Vagina (tissue), 2 donors: ENCODE measurements around the gene LY6G6C. TPM values are rescaled to one million over a fixed set of nuclear protein-coding genes. Genes with fewer than 3 reads are reported as not detected.

Experiments
- DNase-seq, 2 donors: peaks; one replicate each; pipeline ENCODE4 v3.0.0-alpha.2; 2017; ENCODE audit errors: extremely low spot score in 2 of 2
- H3K27ac ChIP-seq: fragments of 200-600 bp; sonication (generic); one replicate; pipeline ENCODE4 v1.5.1; 2019
- H3K27me3 ChIP-seq: fragments of 200-600 bp; sonication (generic); one replicate; pipeline ENCODE4 v1.5.1; 2019
- H3K36me3 ChIP-seq, 2 donors: fragments of 200-600 bp; sonication (generic); one replicate each; pipeline ENCODE4 v1.5.1; 2017 to 2019
- H3K4me1 ChIP-seq: fragments of 200-600 bp; sonication (generic); one replicate; pipeline ENCODE4 v1.5.1; 2019
- H3K4me3 ChIP-seq, 2 donors: fragments of 200-600 bp; sonication (generic); 1 replicate in 1 of 2; 2 replicates in 1 of 2; pipeline ENCODE4 v1.5.1; 2016 to 2019
- H3K9me3 ChIP-seq: fragments of 200-600 bp; sonication (generic); one replicate; pipeline ENCODE4 v1.5.1; 2019
- CTCF ChIP-seq, 3 experiments: fragments of 450-650 bp in 2 of 3; fragments of 200-600 bp in 1 of 3; sonication (generic) in 1 of 3; IDR thresholded peaks; one replicate each; pipeline ENCODE4 v1.5.1; 2017 to 2019; ENCODE audit warnings: antibody characterized with exemption in 3 of 3, mild to moderate bottlenecking in 2 of 3, moderate library complexity in 2 of 3
- POLR2A ChIP-seq, 2 donors: fragments of 450-650 bp; IDR thresholded peaks; one replicate each; pipeline ENCODE4 v1.6.1; 2017; ENCODE audit warnings: antibody characterized with exemption in 2 of 2, mild to moderate bottlenecking in 2 of 2, moderate library complexity in 2 of 2
- POLR2AphosphoS5 ChIP-seq, 2 donors: sonication (generic); formaldehyde crosslinking; IDR thresholded peaks; one replicate each; pipeline ENCODE4 v1.9.0; 2017; ENCODE audit warnings: antibody characterized with exemption in 2 of 2, mild to moderate bottlenecking in 2 of 2, low read depth in 1 of 2; ENCODE audit not compliant: insufficient read depth in 1 of 2
- intact Hi-C: fragments of 100-400 bp; cut with DNase I; formaldehyde crosslinking; loops from one replicate; pipeline ENCODE4 v1.15.1; 2023
- total RNA-seq: library from RNA; depleted of rRNA; stranded (reverse); fragments of >200 nt; gene quantifications from one replicate; pipeline ENCODE4 v1.2.3, GENCODE V29; 2016

The LY6G6C gene
- total RNA-seq, 1 donor from 2014 or later, result not detected

GRCh38 chr6:31737315-31737990, 15.9 kb upstream of the LY6G6C start:
- Histone ChIP-seq H3K27ac (peak overlapping the region; percentile 96), H3K27me3 (no peaks in the 10 kb centered on the region), H3K36me3 (peaks cover 3 to 18% of the 10 kb centered on the region in 2 donors), H3K4me3 (peak overlapping the region in 1 of 2 donors; percentile 67), H3K4me1 (peaks cover 60% of the 10 kb centered on the region), H3K9me3 (no peaks in the 10 kb centered on the region)
- intact Hi-C loops, result loop anchor here (5.0 to 10.0 kb wide), 3 partner anchors 53 to 75 kb away; partner anchors contain the start of genes LY6G5C and VARS1
- TF ChIP-seq POLR2AphosphoS5 (IDR thresholded peaks at IDR 0.05; ENCODE audit: insufficient read depth in 1 of 2, low read depth in 1 of 2) (no peak), CTCF (IDR thresholded peaks at IDR 0.05) (no peak), POLR2A (IDR thresholded peaks at IDR 0.05) (no peak)
- no peak for DNase-seq

- Histone ChIP-seq H3K9me3 (no peaks in the 10 kb centered on the region), H3K36me3 (peaks cover 3 to 25% of the 10 kb centered on the region in 2 donors), H3K27me3 (no peaks in the 10 kb centered on the region), H3K4me1 (peaks cover 60% of the 10 kb centered on the region), H3K27ac (peak overlapping the region; percentile 96), H3K4me3 (peak overlapping the region; percentile 67 to 82)
- no peak for TF ChIP-seq POLR2A (IDR thresholded peaks at IDR 0.05)
- TF ChIP-seq POLR2AphosphoS5 (IDR thresholded peaks at IDR 0.05; ENCODE audit: insufficient read depth in 1 of 2, low read depth in 1 of 2), result no peak
- TF ChIP-seq CTCF (IDR thresholded peaks at IDR 0.05), result no peak
- intact Hi-C loops, result loop anchor here (5.0 to 10.0 kb wide), 3 partner anchors 52 to 75 kb away; partner anchors contain the start of genes LY6G5C and VARS1
- no peak for DNase-seq
Measured at GRCh38 chr6:31736768-31737314, 15.3 kb upstream of the LY6G6C start.

GRCh38 chr6:31736021-31736767, 14.6 kb upstream of the LY6G6C start, which contains the start of gene CLIC1:
Gene CLIC1, minus strand, starts transcription at chr6:31736530. Its CDS starts 230 bp downstream, at chr6:31736300.
- peaks cover 60% of the 10 kb centered on the region for H3K4me1 ChIP-seq
- peak within 1 kb of the TSS; percentile 67 to 82 for H3K4me3 ChIP-seq
- no peaks in the 10 kb centered on the region for H3K9me3 ChIP-seq

GRCh38 chr6:31734821-31735406, 13.4 kb upstream of the LY6G6C start:
- Histone ChIP-seq H3K4me1 (peaks cover 59% of the 10 kb centered on the region), H3K27me3 (no peaks in the 10 kb centered on the region), H3K27ac (peak overlapping the region; percentile 96), H3K36me3 (peaks cover 3 to 33% of the 10 kb centered on the region in 2 donors), H3K4me3 (peak overlapping the region; percentile 67 to 82), H3K9me3 (no peaks in the 10 kb centered on the region)
- DNase-seq, result no peak
- TF ChIP-seq POLR2A (IDR thresholded peaks at IDR 0.05) (peak in 1 of 2 donors; percentile 57), POLR2AphosphoS5 (IDR thresholded peaks at IDR 0.05; ENCODE audit: insufficient read depth in 1 of 2, low read depth in 1 of 2) (peak; percentile 63 to 90), CTCF (IDR thresholded peaks at IDR 0.05) (no peak)
- intact Hi-C loops, result loop anchor here (5.0 to 10.0 kb wide), 3 partner anchors 50 to 77 kb away; partner anchors contain the start of genes LY6G5C and VARS1

More at GRCh38 chr6:31736021-31736767, 14.6 kb upstream of the LY6G6C start, which contains the start of gene CLIC1:
- Histone ChIP-seq H3K27me3 (no peaks in the 10 kb centered on the region), H3K36me3 (peaks cover 3 to 31% of the 10 kb centered on the region in 2 donors), H3K27ac (peak within 1 kb of the TSS; percentile 96)
- intact Hi-C loops, result loop anchor here (5.0 to 10.0 kb wide), 3 partner anchors 51 to 76 kb away; partner anchors contain the start of genes LY6G5C and VARS1
- DNase-seq, result peak in 1 of 2 donors; percentile 96
- TF ChIP-seq CTCF (IDR thresholded peaks at IDR 0.05) (no peak), POLR2A (IDR thresholded peaks at IDR 0.05) (peak in 1 of 2 donors; percentile 97), POLR2AphosphoS5 (IDR thresholded peaks at IDR 0.05; ENCODE audit: insufficient read depth in 1 of 2, low read depth in 1 of 2) (peak; percentile 85 to 100)
